ENCODE results near the gene ZNF814.

Gene ZNF814

GRCh38 chr19:57888560-57889231 lies at the start of gene ZNF814:
Gene ZNF814 (minus strand): TSS chr19:57889037. CDS start chr19:57888802, 235 bp downstream.
- H3K36me3 ChIP-seq (replicated peaks; ENCODE audit: insufficient read depth, low read length) = no peaks in the 10 kb centered on the region
- H3F3A ChIP-seq (ENCODE audit: insufficient read depth, low read length) = no peaks in the 10 kb centered on the region
- no peaks in the 10 kb centered on the region for H3K27me3 ChIP-seq (replicated peaks; ENCODE audit: insufficient read depth, low read length)
- H3K4me1 ChIP-seq (ENCODE audit: low read length) = no peaks in the 10 kb centered on the region
- H3K9me3 ChIP-seq (replicated peaks; ENCODE audit: insufficient read depth, low read length) = no peaks in the 10 kb centered on the region
- no peak within 1 kb of the TSS; the same call in 1 of the 2 replicates for H3K4me3 ChIP-seq (ENCODE audit: low read length)
- DNase-seq = no peak
- no peak within 1 kb of the TSS for H3K4me2 ChIP-seq (ENCODE audit: low read depth, low read length)
- no peak within 1 kb of the TSS for H3K27ac ChIP-seq (ENCODE audit: low read length)
- no peaks in the 10 kb centered on the region for H4K20me1 ChIP-seq (ENCODE audit: insufficient read depth, low read length)
- H3K79me2 ChIP-seq (ENCODE audit: low read length) = no peaks in the 10 kb centered on the region
- H2AFZ ChIP-seq (ENCODE audit: low read length) = no peak within 1 kb of the TSS
- H3K9me2 ChIP-seq (replicated peaks; ENCODE audit: insufficient read depth, low read length) = no peaks in the 10 kb centered on the region
- TF ChIP-seq, protein P1, sequence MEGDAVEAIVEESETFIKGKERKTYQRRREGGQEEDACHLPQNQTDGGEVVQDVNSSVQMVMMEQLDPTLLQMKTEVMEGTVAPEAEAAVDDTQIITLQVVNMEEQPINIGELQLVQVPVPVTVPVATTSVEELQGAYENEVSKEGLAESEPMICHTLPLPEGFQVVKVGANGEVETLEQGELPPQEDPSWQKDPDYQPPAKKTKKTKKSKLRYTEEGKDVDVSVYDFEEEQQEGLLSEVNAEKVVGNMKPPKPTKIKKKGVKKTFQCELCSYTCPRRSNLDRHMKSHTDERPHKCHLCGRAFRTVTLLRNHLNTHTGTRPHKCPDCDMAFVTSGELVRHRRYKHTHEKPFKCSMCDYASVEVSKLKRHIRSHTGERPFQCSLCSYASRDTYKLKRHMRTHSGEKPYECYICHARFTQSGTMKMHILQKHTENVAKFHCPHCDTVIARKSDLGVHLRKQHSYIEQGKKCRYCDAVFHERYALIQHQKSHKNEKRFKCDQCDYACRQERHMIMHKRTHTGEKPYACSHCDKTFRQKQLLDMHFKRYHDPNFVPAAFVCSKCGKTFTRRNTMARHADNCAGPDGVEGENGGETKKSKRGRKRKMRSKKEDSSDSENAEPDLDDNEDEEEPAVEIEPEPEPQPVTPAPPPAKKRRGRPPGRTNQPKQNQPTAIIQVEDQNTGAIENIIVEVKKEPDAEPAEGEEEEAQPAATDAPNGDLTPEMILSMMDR (IDR thresholded peaks at IDR 0.05; ENCODE audit: low read length) = no peak
- TF ChIP-seq EZH2 (optimal IDR thresholded peaks at IDR 0.05; ENCODE audit: low read depth, low read length) (no peak), EZH2phosphoT487 (IDR thresholded peaks at IDR 0.05; ENCODE audit: low read length) (no peak)
- H3K9ac ChIP-seq (ENCODE audit: low read length) = no peak within 1 kb of the TSS

DNA sequence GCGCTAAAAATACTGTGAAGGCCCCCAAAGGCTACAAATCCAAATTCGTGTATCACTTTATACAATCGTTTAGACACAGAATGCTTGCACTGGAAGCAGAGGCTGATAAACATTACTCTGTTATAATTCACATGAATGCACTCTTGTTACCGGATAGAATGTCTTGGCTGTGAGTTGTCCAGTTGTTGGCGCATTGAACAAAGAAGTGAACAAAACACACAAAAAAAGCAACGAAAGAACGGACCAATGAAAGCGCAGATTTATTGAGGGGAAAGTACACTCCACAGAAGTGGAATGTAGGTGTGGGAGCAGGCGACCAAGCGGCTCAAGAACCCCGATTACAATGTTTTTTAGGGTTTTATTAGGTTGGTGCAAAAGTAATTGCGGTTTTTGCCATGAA lies 46.9 kb upstream of the ZNF814 start:
- no peaks in the 10 kb centered on the region for H3F3A ChIP-seq (ENCODE audit: insufficient read depth, low read length)
- TF ChIP-seq EZH2 (optimal IDR thresholded peaks at IDR 0.05; ENCODE audit: low read depth, low read length) (no peak), EZH2phosphoT487 (IDR thresholded peaks at IDR 0.05; ENCODE audit: low read length) (no peak)
- TF ChIP-seq, protein P1 (IDR thresholded peaks at IDR 0.05; ENCODE audit: low read length) = no peak
- no peaks in the 10 kb centered on the region for H3K79me2 ChIP-seq (ENCODE audit: low read length)
- no peaks in the 10 kb centered on the region for H3K9me2 ChIP-seq (replicated peaks; ENCODE audit: insufficient read depth, low read length)
- H3K4me3 ChIP-seq (ENCODE audit: low read length) = no peak overlapping the region
- no peaks in the 10 kb centered on the region for H4K20me1 ChIP-seq (ENCODE audit: insufficient read depth, low read length)
- H3K9ac ChIP-seq (ENCODE audit: low read length) = no peak overlapping the region
- no peaks in the 10 kb centered on the region for H3K9me3 ChIP-seq (replicated peaks; ENCODE audit: insufficient read depth, low read length)
- no peak overlapping the region for H3K27ac ChIP-seq (ENCODE audit: low read length)
- no peaks in the 10 kb centered on the region for H3K27me3 ChIP-seq (replicated peaks; ENCODE audit: insufficient read depth, low read length)
- DNase-seq = no peak
- no peaks in the 10 kb centered on the region for H3K36me3 ChIP-seq (replicated peaks; ENCODE audit: insufficient read depth, low read length)
- H3K4me2 ChIP-seq (ENCODE audit: low read depth, low read length) = no peak overlapping the region
- no peaks in the 10 kb centered on the region for H3K4me1 ChIP-seq (ENCODE audit: low read length)
- no peak overlapping the region for H2AFZ ChIP-seq (ENCODE audit: low read length)

- Histone ChIP-seq H3K9me3 (replicated peaks; ENCODE audit: insufficient read depth, low read length) (no peaks in the 10 kb centered on the region), H3K27me3 (replicated peaks; ENCODE audit: insufficient read depth, low read length) (no peaks in the 10 kb centered on the region), H2AFZ (ENCODE audit: low read length) (no peak within 1 kb of the TSS), H3K36me3 (replicated peaks; ENCODE audit: insufficient read depth, low read length) (no peaks in the 10 kb centered on the region), H3K27ac (ENCODE audit: low read length) (no peak within 1 kb of the TSS), H4K20me1 (ENCODE audit: insufficient read depth, low read length) (no peaks in the 10 kb centered on the region), H3K4me3 (ENCODE audit: low read length) (no peak within 1 kb of the TSS), H3K9me2 (replicated peaks; ENCODE audit: insufficient read depth, low read length) (no peaks in the 10 kb centered on the region), H3K9ac (ENCODE audit: low read length) (no peak within 1 kb of the TSS), H3F3A (ENCODE audit: insufficient read depth, low read length) (no peaks in the 10 kb centered on the region), H3K4me2 (ENCODE audit: low read depth, low read length) (no peak within 1 kb of the TSS), H3K79me2 (ENCODE audit: low read length) (no peaks in the 10 kb centered on the region), H3K4me1 (ENCODE audit: low read length) (no peaks in the 10 kb centered on the region)
- TF ChIP-seq, protein P1 (IDR thresholded peaks at IDR 0.05; ENCODE audit: low read length) = no peak
- TF ChIP-seq EZH2 (optimal IDR thresholded peaks at IDR 0.05; ENCODE audit: low read depth, low read length) = no peak
- no peak for TF ChIP-seq EZH2phosphoT487 (IDR thresholded peaks at IDR 0.05; ENCODE audit: low read length)
- DNase-seq = no peak
Observed at GRCh38 chr19:57934820-57935665, 46.2 kb upstream of the ZNF814 start, which contains the start of gene ZNF418. Gene ZNF418 (minus strand): TSS chr19:57935402. CDS start chr19:57933822, 1,580 bp downstream.
